MCF 10A (cell line): Measurements from ENCODE around the gene FAM89A. TPM values are rescaled to one million over a fixed set of nuclear protein-coding genes. Genes with fewer than 3 reads are reported as not detected.
"Not testable (repeated sequence)": the region's sequence is repeated elsewhere in the genome, so short reads cannot be mapped to it uniquely, and the experiment has no call there.

Experiments used
- BruUV-seq: library from RNA; stranded (reverse); fragments of 400-500 nt; replicated peaks from 2 replicates; lab custom pipeline; 2021; lab: Mats Ljungman, UMichigan
- CTCF ChIA-PET: fragments of 300-600 bp; sonication (Branson Sonifier 250); formaldehyde crosslinking; extraction: SDS; loops from one replicate; lab custom pipeline; 2021; ENCODE audit warnings: antibody characterized with exemption, inconsistent platforms; lab: Yijun Ruan, JAX
- POLR2A ChIA-PET: fragments of 300-600, 350-650 bp; sonication (Branson Sonifier 250); formaldehyde crosslinking; extraction: SDS; loops from one replicate; lab custom pipeline; 2020; ENCODE audit warnings: antibody characterized with exemption, inconsistent platforms; lab: Yijun Ruan, JAX
- DNase-seq: peaks from one replicate; pipeline ENCODE4 v3.0.0-alpha.2; 2018; ENCODE audit not compliant: unreplicated experiment
- H3K27ac Mint-ChIP-seq: one replicate; pipeline ENCODE4 v1.8.0; 2022; ENCODE audit warnings: mild to moderate bottlenecking, low read depth, mixed read lengths; ENCODE audit not compliant: unreplicated experiment
- H3K27me3 Mint-ChIP-seq: one replicate; pipeline ENCODE4 v1.8.0; 2022; ENCODE audit warnings: mixed read lengths; ENCODE audit not compliant: insufficient read depth, unreplicated experiment
- H3K36me3 Mint-ChIP-seq: one replicate; pipeline ENCODE4 v1.8.0; 2022; ENCODE audit warnings: mild to moderate bottlenecking, moderate library complexity, mixed read lengths; ENCODE audit not compliant: insufficient read depth, unreplicated experiment
- H3K4me1 Mint-ChIP-seq: one replicate; pipeline ENCODE4 v1.8.0; 2022; ENCODE audit warnings: mixed read lengths; ENCODE audit not compliant: insufficient read depth, unreplicated experiment
- H3K4me3 Mint-ChIP-seq: one replicate; pipeline ENCODE4 v1.8.0; 2022; ENCODE audit warnings: mild to moderate bottlenecking, moderate library complexity, mixed read lengths; ENCODE audit not compliant: unreplicated experiment
- H3K9me3 Mint-ChIP-seq: one replicate; pipeline ENCODE4 v1.8.0; 2022; ENCODE audit warnings: mixed read lengths; ENCODE audit not compliant: unreplicated experiment
- CTCF ChIP-seq: fragments of 200-600 bp; IDR thresholded peaks from one replicate; pipeline ENCODE4 v1.8.0; 2022; ENCODE audit warnings: antibody characterized with exemption, mild to moderate bottlenecking; ENCODE audit not compliant: unreplicated experiment
- intact Hi-C: fragments of 100-400 bp; cut with micrococcal nuclease; formaldehyde crosslinking; loops from 2 replicates; pipeline ENCODE4 v1.14.1; 2022
- total RNA-seq: library from RNA; stranded (reverse); gene quantifications from 2 replicates; pipeline ENCODE4 v1.2.3, GENCODE V29; 2022

The FAM89A gene
- total RNA-seq, 1 experiment from 2014 or later, result 29.2 TPM

GRCh38 chr1:231029841-231030240 lies 10.2 kb downstream of the FAM89A start:
- Mint-ChIP-seq H3K27ac (no peak overlapping the region), H3K9me3 (no peaks in the 10 kb centered on the region), H3K4me3 (no peak overlapping the region), H3K27me3 (no peaks in the 10 kb centered on the region), H3K36me3 (peaks cover 12% of the 10 kb centered on the region), H3K4me1 (no peaks in the 10 kb centered on the region)
- TF ChIP-seq CTCF, result no peak
- CTCF ChIA-PET, result interaction anchor here (0.5 kb wide), 1 partner anchor 132 kb away, joined by 3 read pairs; no protein-coding TSS in a partner anchor
- POLR2A ChIA-PET, result interaction anchor here (0.9 kb wide), 1 partner anchor 11 kb away, joined by 3 read pairs; the partner anchor contains the start of gene FAM89A
- intact Hi-C loops, result no loop called here
- DNase-seq, result no peak
- BruUV-seq, result no TSS peak

- CTCF ChIA-PET, result interaction anchor here (0.9 to 1.4 kb wide), 3 partner anchors 10 to 51 kb away, joined by 3 to 5 read pairs (median 3); partner anchors contain the start of gene TTC13
- peaks cover 12% of the 10 kb centered on the region for H3K36me3 Mint-ChIP-seq
- H3K4me3 Mint-ChIP-seq, intact Hi-C loops, DNase-seq, H3K27me3 Mint-ChIP-seq, H3K4me1 Mint-ChIP-seq, BruUV-seq, H3K9me3 Mint-ChIP-seq, H3K27ac Mint-ChIP-seq, POLR2A ChIA-PET: not testable (repeated sequence)
These were observed 10.8 kb downstream of the FAM89A start for GRCh38 chr1:231029247-231029646.

GRCh38 chr1:231028682-231029081 lies 11.4 kb downstream of the FAM89A start:
- ChIA-PET POLR2A (interaction anchor here (1.4 kb wide), 1 partner anchor 11 kb away, joined by 3 read pairs; no protein-coding TSS in a partner anchor), CTCF (interaction anchor here (0.9 to 1.4 kb wide), 4 partner anchors 10 to 50 kb away, joined by 3 to 5 read pairs (median 3); partner anchors contain the start of gene TTC13)
- intact Hi-C loops, result no loop called here
- TF ChIP-seq CTCF, result no peak
- no peaks in the 10 kb centered on the region for H3K9me3 Mint-ChIP-seq
- H3K4me3 Mint-ChIP-seq, result no peak overlapping the region
- H3K27ac Mint-ChIP-seq, result no peak overlapping the region
- no peak for DNase-seq
- H3K36me3 Mint-ChIP-seq, result peaks cover 10% of the 10 kb centered on the region
- no peaks in the 10 kb centered on the region for H3K4me1 Mint-ChIP-seq
- no TSS peak for BruUV-seq
- H3K27me3 Mint-ChIP-seq, result no peaks in the 10 kb centered on the region

GRCh38 chr1:231027971-231028370 lies 12.1 kb downstream of the FAM89A start:
- no peaks in the 10 kb centered on the region for H3K27me3 Mint-ChIP-seq
- H3K4me3 Mint-ChIP-seq, result no peak overlapping the region
- H3K9me3 Mint-ChIP-seq, result no peaks in the 10 kb centered on the region
- POLR2A ChIA-PET, result interaction anchor here (1.4 kb wide), 1 partner anchor 11 kb away, joined by 3 read pairs; no protein-coding TSS in a partner anchor
- intact Hi-C loops, result no loop called here
- CTCF ChIA-PET, result interaction anchor here (0.6 to 1.4 kb wide), 3 partner anchors 9 to 47 kb away, joined by 3 to 5 read pairs (median 3); no protein-coding TSS in a partner anchor
- no peak for TF ChIP-seq CTCF
- H3K27ac Mint-ChIP-seq, result no peak overlapping the region
- H3K36me3 Mint-ChIP-seq, result peaks cover 4% of the 10 kb centered on the region
- H3K4me1 Mint-ChIP-seq, result no peaks in the 10 kb centered on the region
- DNase-seq, result no peak
- no TSS peak for BruUV-seq
